Left lung (tissue), 10 donors: ENCODE measurements around the gene CD6. TPM values are rescaled to one million over a fixed set of nuclear protein-coding genes. Genes with fewer than 3 reads are reported as not detected.

Source experiments
- ATAC-seq: fragments of 200-7000 bp; cut with Tn5 transposase; one replicate; pipeline ENCODE4 v1.9.1; 2020; ENCODE audit warnings: moderate library complexity
- DNase-seq, 4 donors: peaks; one replicate each; pipeline ENCODE4 v3.0.0-alpha.2; 2013 to 2020
- H3K27ac ChIP-seq, 2 donors: fragments of 200-600 bp; sonication (generic) in 1 of 2; one replicate each; pipeline versions ENCODE4 v1.5.0 to v1.8.0; 2020 to 2021
- H3K27me3 ChIP-seq, 2 donors: fragments of 200-600 bp; sonication (generic) in 1 of 2; one replicate each; pipeline versions ENCODE4 v1.5.0 to v1.8.0; 2020 to 2021
- H3K36me3 ChIP-seq, 2 donors: fragments of 200-600 bp; sonication (generic) in 1 of 2; one replicate each; pipeline versions ENCODE4 v1.5.0 to v1.8.0; 2020 to 2021
- H3K4me1 ChIP-seq, 2 donors: fragments of 200-600 bp; one replicate each; pipeline ENCODE4 v1.8.0; 2021
- H3K4me3 ChIP-seq, 2 donors: fragments of 200-600 bp; sonication (generic) in 1 of 2; one replicate each; pipeline versions ENCODE4 v1.5.0 to v1.8.0; 2020 to 2021; ENCODE audit warnings: mild to moderate bottlenecking in 1 of 2
- H3K9me3 ChIP-seq, 2 donors: fragments of 200-600 bp; sonication (generic) in 1 of 2; one replicate each; pipeline versions ENCODE4 v1.5.0 to v1.8.0; 2020 to 2021
- CTCF ChIP-seq, 2 donors: fragments of 200-600 bp; sonication (generic) in 1 of 2; IDR thresholded peaks; one replicate each; pipeline versions ENCODE4 v1.5.0 to v1.8.0; 2021; ENCODE audit warnings: antibody characterized with exemption in 2 of 2
- intact Hi-C, 2 donors: fragments of 100-400 bp; cut with DNase I; formaldehyde crosslinking; loops; one replicate each; pipeline versions ENCODE4 v1.11.2 to v1.14.2; 2022
- polyA plus RNA-seq, 6 donors: library from polyadenylated mRNA; unstranded; fragments of 120-200 nt; gene quantifications; one replicate each; pipeline ENCODE4 v1.2.1, GENCODE V29; 2013; ENCODE audit not compliant: insufficient read length in 6 of 6
- total RNA-seq, 2 donors: library from RNA; stranded (reverse); fragmentation: NEBNext Ultra II Directional; extraction: Animal tissue kit (Norgen Biotek cat#: 25700); gene quantifications; one replicate each; pipeline ENCODE4 v1.2.1, GENCODE V29; 2021
- donor health status: DM: no; HTN: yes; CAD: no.
- donor health status: DM: no; HTN: no; CAD: no.

CD6 gene
- total and polyA plus RNA-seq, 8 donors, result 0.66 to 6.3 (median 1.7) TPM

DNA sequence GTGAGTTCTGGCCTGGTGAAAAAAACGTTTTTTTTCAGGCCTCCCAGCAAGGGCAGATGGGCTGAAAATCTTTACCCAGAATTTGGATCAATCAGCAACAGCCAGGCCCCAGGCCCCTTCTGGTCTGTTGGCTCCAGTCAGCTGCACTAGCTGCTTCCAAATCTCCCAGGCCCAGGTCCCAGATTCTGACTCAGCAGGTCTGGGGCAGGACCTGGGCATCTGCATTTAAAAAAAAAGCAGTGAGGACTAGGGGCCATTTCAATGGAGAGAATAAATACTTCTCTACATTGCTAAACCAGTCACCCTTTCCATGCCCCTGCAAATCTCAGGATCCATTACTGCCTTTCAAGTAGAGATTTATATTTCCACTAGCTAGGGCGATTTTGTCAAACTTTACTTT, 23.8 kb upstream of the CD6 start:
- Histone ChIP-seq H3K9me3 (no peaks in the 10 kb centered on the region), H3K36me3 (peaks cover 0 to 50% of the 10 kb centered on the region in 2 donors), H3K27ac (no peak overlapping the region), H3K4me1 (peaks cover 5 to 49% of the 10 kb centered on the region in 2 donors), H3K27me3 (peaks cover 0 to 10% of the 10 kb centered on the region in 2 donors), H3K4me3 (no peak overlapping the region)
- no peak for TF ChIP-seq CTCF (IDR thresholded peaks at IDR 0.05)
- DNase-seq, result no peak
- intact Hi-C loops, result no loop called here
- no peak for ATAC-seq

- no peaks in the 10 kb centered on the region for H3K9me3 ChIP-seq
- no peak for DNase-seq
- H3K36me3 ChIP-seq, result peaks cover 0 to 45% of the 10 kb centered on the region in 2 donors
- no peak overlapping the region for H3K4me3 ChIP-seq
- peaks cover 0 to 10% of the 10 kb centered on the region in 2 donors for H3K27me3 ChIP-seq
- H3K27ac ChIP-seq, result no peak overlapping the region
- TF ChIP-seq CTCF (IDR thresholded peaks at IDR 0.05), result no peak
- peaks cover 3 to 50% of the 10 kb centered on the region in 2 donors for H3K4me1 ChIP-seq
- no peak for ATAC-seq
- intact Hi-C loops, result no loop called here
Observed at GRCh38 chr11:60948250-60948649, 23.2 kb upstream of the CD6 start.

DNA sequence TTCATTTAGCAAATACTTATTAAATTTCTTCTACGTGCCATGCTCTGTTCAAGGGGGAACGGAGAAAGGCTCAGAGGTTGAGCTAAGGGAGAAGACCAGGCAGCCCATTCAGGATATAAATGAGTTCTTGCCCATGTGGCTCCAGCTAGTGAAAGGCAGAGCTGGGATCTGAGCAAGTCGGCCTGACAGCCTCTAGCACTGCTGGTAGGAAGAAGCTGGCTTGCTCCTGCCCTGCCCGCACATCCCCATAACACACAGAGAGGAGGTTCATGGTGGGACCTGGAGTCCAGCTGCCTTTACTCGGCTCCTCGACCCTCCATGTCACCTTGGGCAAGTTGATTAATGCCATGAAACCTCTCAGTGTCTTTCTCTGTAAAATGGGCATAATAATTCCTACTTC, 21.5 kb upstream of the CD6 start:
- DNase-seq, result no peak
- peaks cover 3 to 63% of the 10 kb centered on the region in 2 donors for H3K4me1 ChIP-seq
- no peak for TF ChIP-seq CTCF (IDR thresholded peaks at IDR 0.05)
- no peak for ATAC-seq
- H3K27ac ChIP-seq, result peak overlapping the region in 1 of 2 donors; percentile 96
- peak overlapping the region; percentile 36 to 64 for H3K4me3 ChIP-seq
- intact Hi-C loops, result no loop called here
- peaks cover 0 to 10% of the 10 kb centered on the region in 2 donors for H3K27me3 ChIP-seq
- peaks cover 0 to 28% of the 10 kb centered on the region in 2 donors for H3K36me3 ChIP-seq
- no peaks in the 10 kb centered on the region for H3K9me3 ChIP-seq

GRCh38 chr11:60950933-60951605, 20.4 kb upstream of the CD6 start:
- Histone ChIP-seq H3K27ac (peak overlapping the region in 1 of 2 donors; percentile 96), H3K4me3 (peak overlapping the region; percentile 36 to 64), H3K9me3 (no peaks in the 10 kb centered on the region), H3K36me3 (peaks cover 0 to 17% of the 10 kb centered on the region in 2 donors), H3K27me3 (peaks cover 0 to 10% of the 10 kb centered on the region in 2 donors), H3K4me1 (peaks cover 3 to 69% of the 10 kb centered on the region in 2 donors)
- intact Hi-C loops, result no loop called here
- ATAC-seq (peak; percentile 5), DNase-seq (peak in 3 of 4 donors; percentile 54 to 90 (median 55))
- no peak for TF ChIP-seq CTCF (IDR thresholded peaks at IDR 0.05)

DNA sequence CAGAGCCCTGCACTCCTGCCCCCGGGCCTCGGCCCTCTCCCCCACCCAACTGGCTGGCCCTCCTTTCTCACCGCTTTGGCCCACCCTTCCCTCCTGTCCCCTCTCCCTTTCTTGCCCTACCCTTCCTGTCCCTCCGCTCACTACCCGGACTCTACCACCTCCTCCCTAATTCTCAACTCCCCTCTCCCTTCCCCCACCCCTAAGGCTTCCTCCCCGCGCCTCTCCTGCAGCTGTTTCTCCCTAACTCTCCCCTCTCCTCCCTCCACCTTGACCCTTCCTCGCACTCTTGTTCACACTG, 19.9 kb upstream of the CD6 start:
- no peaks in the 10 kb centered on the region for H3K9me3 ChIP-seq
- no peak for TF ChIP-seq CTCF (IDR thresholded peaks at IDR 0.05)
- peaks cover 0 to 10% of the 10 kb centered on the region in 2 donors for H3K27me3 ChIP-seq
- peak overlapping the region; percentile 36 to 64 for H3K4me3 ChIP-seq
- H3K27ac ChIP-seq, result peak overlapping the region; percentile 92 to 96
- intact Hi-C loops, result no loop called here
- H3K36me3 ChIP-seq, result peaks cover 0 to 13% of the 10 kb centered on the region in 2 donors
- H3K4me1 ChIP-seq, result peaks cover 3 to 70% of the 10 kb centered on the region in 2 donors
- peak; percentile 5 for ATAC-seq
- peak in 1 of 4 donors; percentile 18 for DNase-seq
